Measurements from ENCODE around the gene CACNB4.
A peak's percentile ranks its signal among the peaks of the same experiment; 100 is the strongest.
"Not testable (repeated sequence)": the region's sequence is repeated elsewhere in the genome, so short reads cannot be mapped to it uniquely, and the experiment has no call there.

CACNB4 gene

DNA sequence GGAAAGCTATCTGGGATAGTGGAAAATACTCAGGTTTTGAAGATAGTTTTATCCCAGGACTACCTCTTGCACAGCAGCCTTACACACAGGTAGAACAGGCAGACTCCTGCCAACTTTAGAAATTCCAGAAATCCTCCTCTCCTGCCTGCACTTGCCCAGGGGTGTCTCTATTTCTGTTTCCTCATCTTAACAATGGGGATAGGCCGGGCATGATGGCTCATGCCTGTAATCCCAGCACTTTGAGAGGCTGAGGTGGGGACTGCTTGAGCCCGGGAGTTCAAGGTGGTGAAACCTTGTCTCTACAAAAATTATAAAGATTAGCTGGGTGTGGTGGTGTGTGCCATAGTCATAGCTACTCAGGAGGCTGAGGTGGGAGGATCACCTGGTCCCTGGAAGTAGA, 153.7 kb downstream of the CACNB4 start:
- no peak for DNase-seq (ENCODE audit: low read depth)

DNA sequence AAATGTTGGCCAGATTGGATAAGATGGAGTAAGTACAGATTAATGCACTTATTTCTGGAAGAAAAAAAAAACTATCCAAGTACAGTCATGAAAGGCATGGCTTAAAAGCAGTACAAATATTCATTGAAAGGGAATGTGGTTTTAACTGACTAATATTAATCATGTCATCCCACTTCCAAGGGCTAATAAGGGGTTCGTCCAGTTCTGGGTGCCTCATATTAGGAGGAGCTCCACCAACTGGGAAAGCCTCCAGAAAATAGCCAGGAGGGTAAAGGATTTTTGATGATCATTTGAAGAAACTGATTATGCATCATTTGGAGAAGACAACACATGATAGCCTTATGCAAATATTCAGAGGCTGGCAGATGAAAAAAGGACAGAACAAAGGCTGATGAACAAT, 155.4 kb downstream of the CACNB4 start:
- no peak for DNase-seq (ENCODE audit: low read depth)

DNA sequence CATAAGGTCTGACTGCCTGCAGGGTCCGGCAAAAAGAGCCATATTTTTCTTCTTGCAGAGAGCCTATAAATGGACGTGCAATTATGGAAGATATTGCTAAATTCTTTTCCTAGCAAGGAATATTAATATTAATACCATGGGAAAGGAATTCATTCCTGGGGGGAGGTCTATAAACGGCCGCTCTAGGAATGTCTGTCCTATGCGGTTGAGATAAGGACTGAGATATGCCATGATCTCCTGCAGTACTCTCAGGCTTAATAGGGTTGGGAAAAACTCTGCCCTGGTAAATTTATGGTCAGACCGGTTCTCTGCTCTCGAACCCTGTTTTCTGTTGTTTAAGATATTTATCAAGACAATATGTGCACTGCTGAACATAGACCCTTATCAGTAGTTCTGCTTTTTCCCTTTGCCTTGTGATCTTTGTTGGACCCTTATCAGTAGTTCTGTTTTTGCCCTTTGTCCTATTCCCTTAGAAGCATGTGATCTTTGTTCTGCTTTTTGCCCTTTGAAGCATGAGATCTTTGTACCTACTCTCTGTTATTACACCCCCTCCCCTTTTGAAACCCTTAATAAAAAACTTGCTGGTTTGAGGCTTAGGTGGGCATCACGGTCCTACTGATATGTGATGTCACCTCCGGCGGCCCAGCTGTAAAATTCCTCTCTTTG, 156.2 kb downstream of the CACNB4 start:
- not testable (repeated sequence) for DNase-seq (ENCODE audit: low read depth)

DNA sequence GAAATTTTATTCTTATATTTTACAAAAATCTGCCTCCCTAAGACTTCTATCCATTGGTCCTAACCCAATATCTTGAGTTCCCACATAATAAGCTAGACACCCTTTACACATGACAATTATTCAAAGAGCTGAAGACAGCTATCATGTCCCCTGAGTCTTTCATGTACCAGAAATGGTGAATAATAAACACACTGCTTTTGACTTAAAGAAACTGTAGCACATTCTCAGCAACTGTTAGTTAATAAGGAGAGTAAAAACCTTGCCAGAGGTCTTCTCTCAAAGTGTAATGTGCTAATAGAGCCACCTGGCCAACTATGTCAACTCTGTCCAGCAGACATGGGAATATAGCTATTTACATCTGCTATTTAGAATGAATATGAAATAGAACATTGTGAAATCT, 160.9 kb downstream of the CACNB4 start:
- no peak for DNase-seq (ENCODE audit: low read depth)

DNA sequence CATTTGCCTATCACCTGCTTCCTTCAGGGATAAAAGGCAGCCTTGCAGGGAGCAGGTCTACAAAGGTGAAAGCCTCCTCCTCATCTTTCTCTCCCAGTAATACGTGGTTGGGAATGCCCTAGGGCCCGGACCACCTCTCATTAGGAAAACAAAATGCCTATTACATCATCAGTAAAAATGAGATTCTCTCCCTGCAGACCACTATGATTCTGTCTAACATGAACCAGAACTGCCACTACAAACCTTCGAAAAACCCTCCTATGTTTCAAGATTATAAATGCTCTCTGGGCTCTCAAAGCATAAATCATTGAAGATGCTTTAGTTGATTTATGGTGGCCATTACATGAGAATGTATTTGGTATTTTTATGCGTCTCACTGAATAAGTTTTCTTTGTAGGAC, 162.2 kb downstream of the CACNB4 start:
- no peak for DNase-seq (ENCODE audit: low read depth)

DNA sequence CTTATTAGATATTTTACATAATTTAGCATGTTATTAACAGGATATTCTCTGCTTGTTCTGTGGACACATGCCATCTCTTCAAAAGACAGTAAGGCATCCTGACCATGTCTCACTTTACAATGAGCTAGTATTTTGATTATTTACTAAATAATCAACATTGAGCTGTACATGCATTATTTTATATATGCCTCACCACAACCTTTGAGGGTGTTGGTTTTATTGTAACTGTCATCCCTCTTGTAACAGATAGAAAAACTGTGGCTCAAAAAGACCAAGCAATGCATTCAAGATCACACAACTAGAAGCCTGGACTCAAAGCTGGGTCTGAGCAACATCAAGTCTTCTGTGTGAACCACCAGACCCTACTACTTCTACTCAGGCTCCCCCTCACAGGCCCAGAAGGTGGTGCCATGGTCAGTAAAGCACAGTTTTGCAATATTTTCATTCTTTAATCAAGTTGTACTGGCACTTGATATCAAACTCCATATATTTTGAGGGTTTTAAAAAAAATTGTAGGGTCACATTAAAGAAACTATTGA, 165.5 kb downstream of the CACNB4 start:
- DNase-seq (ENCODE audit: low read depth): no peak

DNA sequence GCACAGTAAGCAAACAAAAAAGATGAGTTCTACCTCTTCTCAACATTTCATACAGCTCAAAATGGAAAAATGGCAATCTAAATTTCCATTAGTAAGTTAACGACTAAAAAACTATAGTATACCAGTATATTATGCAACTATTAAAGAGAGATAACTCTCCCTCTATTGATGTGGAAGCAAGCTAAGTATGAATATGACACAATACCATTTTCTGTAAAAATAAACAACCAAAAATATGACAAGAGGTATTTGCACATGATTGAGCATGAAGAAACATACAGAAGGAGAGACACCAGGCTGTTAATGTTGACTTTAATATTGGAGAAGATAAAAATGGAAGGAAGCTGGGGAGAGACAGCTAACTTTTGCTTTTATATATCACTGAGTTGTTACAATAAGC, 167.1 kb downstream of the CACNB4 start:
- no peak for DNase-seq (ENCODE audit: low read depth)

DNA sequence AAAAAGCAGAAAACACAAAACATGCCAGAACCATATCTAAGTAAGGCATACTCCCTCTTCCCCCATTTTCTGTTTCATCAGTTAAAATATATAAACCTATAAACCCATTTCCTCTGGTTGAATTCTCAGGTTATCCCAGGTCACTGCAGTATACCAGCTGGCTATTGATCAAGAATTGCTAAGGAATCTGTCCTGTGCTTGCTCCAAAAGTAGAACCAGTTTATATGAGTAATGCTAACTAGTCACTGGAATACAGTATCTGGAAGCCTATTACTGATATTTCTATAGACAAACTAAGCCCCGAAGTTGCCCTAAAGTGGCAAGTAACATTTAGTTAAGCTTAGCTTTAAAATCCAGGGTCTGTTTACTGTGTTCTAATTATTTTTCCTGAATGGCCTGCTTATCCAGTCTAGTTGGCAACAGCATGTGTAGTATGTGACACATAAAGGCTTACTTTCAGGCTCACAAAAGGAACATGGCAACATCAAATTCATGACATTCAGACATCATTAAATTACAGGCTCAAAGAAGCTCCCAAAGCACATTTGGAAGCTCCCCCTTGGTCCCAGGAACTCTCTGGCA, 167.7 kb downstream of the CACNB4 start:
- no peak for DNase-seq (ENCODE audit: low read depth)

DNA sequence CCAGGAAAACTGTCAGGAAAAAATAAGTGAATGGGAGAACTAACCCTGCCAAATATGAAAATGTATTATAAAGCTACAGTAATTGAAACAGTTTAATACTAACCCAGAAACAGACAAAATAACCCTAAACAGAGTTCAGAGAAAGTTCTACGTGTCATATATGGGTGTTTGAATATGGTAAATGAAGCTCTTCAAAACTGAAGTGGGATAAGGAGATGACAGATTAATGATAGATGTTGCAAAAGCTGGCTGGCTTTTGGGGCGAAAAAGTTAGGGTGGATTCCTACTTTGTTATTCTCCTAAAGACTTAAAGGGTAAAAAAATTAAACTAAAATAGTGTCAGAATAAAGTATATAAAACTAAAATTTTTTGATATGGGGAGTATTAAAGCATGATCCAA, 168.8 kb downstream of the CACNB4 start:
- DNase-seq (ENCODE audit: low read depth): no peak

DNA sequence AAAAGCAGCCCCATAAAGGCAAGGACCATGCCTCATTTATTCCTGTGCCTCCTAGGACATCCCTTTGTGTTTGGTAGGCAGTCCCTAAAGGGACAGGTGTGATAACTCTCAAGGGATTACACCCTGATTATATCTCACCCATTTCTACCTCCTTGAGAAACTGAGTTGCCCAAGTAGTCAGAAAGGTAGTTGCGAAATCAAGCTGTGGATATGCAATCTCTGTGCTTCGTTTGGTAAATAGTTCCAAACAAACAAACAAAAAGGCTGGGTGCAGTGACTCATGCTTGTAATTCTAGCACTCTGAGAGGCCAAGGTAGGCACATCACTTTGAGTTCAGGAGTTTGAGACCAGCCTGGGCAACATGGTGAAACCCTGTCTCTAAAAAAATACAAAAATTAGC, 170.5 kb downstream of the CACNB4 start:
- DNase-seq (ENCODE audit: low read depth): no peak

DNA sequence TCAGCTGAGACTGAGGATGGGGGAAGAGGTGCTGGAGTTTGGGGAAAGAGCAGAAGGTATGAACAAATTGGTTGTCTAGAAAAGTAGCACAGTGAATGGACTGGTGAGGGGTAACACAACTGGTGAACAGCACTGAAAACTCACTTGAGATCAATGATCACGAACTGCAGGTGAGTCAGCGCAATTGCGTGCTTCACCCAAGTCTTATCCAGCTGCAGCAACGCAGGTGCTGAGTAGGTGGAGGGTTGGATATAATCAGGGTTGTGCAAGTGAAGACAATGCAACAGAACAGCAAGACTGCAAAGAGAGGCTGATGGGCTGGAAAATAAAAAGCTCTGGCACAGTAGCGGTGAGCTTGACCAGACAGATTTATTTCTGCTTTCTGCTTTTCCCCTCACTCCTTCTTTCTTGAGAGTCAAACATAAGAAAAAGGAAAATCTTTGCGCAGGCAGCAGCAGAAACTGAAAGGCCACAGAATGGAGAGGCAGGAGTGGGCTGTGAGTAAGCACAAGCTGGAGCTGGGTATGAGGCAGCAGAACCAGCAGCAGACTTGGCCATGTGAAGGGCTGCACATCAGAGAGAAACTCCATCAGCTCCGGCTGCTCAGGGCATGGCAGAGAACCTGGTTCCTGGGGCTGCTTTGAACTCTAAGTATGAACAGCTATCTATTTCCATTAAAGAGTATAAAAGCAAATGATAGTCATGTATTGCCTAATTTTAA, 171.2 kb downstream of the CACNB4 start:
- no peak for DNase-seq (ENCODE audit: low read depth)

DNA sequence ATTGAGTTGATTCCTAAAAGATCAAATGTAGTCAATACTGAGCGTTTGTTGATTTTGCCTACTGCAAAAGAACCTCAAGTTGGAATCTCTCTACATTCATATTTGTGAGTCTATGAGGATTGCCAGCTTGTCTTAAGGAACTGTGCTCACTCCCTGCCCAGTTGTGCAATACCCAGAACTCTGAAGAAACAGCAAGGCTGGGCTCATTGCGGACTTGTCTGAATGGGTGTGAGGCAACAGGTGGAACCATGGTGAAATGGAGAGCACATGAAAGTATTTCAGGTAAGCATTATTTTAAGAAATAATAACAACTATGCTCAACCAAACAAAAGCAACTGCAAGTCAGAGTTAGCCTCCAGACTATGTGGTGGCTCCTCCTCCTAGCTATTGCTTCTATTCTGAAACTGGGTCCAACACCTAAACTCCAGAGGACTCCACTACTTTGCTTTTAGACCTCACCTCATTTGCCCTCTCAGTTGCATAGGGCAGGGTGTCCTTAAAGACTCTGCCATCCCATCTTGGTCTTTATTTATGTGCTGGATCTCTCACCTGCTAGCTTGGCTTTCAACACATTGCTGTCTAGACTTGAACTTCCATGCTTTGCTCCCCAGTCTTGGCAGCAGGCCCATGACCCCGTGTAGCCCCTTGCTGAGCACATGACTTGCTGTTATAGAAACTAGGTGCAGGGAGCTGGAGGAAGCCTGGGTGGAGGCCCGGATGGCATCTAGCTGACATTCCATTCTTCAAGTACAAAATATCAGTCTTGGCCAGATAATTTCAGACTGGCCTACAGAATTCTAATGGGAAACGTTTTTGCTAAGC, 175.8 kb downstream of the CACNB4 start:
- DNase-seq (ENCODE audit: low read depth): peak; percentile 49

DNA sequence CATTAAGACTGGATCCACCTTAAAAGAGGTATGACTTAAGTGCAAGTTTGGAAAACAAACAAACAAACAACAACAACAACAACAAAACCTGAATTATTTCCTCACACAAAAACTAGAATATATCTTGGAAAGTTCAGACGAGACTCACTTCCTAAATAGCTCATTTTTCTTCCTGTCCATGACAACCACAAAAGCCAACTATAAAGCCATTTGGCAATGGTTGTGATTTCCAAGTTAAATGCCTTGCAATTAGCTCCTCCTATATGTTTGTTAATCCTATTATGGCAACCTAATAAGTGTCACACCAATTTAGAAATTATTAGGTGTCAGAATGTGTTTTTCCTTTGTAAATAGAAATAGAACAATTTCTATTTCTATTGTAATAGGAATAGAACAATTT, 179.1 kb downstream of the CACNB4 start:
- DNase-seq (ENCODE audit: low read depth): no peak

DNA sequence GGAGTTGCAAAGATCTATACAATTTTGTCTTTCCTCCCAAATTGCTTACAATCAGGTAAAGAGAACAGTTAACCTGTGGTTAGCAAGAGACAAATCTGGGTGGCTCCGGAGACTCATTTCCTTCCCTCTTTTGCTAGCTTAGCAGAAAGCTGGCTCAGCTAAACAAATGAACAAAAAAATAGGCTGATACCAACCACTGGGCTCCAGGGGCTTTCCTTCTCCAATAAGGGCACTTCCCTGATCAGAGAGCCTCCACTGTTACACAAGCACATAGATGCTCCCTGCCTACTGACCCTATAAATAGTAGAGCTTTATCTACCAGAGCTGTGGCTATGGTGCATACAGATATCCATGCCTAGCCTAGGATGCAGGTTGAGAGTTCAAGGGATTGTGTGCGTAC, 180.5 kb downstream of the CACNB4 start:
- no peak for DNase-seq (ENCODE audit: low read depth)

DNA sequence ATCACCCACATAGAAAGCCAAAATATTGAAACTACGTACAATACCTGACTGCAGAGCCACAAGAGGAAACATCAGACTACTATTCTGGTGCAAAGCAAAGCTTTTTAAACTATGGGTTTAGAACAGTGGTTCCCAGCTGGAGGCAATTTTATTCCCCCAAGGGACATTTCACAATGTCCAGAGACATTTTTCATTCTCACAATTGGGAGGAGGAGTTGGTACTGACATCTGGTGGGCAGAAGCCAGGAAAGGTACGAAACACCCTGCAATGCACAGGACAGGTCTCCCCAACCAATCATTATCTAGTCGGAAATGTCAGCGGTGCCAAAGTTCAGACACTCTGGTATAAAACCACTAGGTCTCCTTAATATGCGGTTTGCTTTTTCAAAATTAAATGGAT, 182.2 kb downstream of the CACNB4 start:
- DNase-seq (ENCODE audit: low read depth): peak; percentile 34

DNA sequence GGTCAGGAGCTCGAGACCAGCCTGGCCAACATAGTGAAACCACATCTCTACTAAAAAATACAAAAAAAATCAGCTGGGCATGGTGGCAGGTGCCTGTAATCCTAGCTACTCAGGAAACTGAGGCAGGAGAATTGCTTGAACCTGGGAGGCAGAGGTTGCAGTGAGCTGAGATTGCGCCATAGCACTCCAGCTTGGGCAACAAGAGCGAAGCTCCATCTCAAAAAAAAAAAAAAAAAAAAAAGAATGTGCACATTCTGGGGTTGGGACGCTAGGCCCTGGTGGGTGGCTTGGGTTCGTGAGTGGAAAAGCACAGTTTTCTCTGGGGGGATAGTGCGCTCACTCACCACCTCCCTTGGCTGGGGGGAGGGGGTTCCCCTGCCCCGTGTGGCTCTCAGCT, 183.2 kb downstream of the CACNB4 start:
- DNase-seq (ENCODE audit: low read depth): not testable (repeated sequence)

DNA sequence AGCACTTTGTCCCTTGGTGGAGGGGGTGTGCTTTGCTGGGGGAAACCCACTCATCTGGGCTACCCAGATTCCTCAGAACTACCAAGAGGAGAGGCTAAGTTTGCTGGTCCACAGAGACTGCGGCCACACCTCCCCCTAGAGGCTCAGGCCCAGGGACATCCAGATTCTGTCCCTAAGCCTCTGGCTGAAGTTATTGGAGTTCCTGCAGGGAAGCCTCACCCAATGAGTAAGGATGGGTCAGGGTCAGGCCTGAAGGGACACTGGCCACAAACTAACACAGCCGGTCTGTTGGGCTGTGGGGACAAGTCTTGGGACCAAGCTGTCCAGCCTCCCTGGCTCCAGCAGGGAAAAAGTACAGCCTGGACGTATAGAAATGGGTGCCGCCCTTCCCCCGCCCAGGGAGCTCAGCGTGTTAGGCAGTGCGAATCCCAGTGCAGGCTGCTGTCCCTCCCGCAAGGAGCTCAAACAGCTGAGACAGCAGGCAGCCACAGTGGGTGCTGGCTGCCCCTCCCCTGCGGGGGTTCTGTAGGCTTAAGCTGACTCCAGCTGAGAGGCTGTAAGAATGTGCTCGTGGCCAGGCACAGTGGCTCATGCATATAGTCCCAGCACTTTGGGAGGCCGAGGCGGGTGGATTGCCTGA, 183.7 kb downstream of the CACNB4 start:
- DNase-seq (ENCODE audit: low read depth): no peak

DNA sequence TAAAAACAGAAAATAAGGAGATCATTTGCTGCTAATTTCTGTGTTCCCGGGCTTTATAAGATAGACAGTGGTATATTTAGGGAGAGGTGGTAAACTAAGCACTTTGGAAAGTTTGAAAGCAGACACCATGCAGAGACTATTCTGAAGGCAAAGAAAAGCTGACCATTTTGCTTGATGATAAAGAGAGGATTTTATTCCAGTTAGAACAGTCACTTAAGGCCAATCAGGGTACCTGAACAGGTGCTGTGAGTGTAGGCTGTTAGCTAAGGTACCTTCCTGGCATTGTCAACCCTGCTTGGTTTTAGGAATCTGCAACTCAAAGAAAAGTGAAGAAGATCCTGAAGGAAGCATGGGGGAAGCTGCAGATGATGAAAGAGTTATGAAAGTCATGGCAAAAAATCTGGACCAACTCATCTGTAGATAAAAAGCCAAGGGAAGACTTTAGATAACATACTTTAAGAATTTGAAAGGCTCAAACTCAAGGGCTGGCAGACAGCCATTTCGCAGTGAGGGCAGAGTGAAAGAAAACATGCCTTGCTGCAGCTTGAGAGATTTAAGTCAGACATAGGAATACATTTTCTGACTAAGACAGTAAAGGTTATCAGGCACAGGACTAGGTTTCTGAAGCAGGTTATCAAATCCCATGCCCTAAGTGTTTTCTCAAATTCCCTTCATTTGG, 190.5 kb downstream of the CACNB4 start:
- no peak for DNase-seq (ENCODE audit: low read depth)

DNA sequence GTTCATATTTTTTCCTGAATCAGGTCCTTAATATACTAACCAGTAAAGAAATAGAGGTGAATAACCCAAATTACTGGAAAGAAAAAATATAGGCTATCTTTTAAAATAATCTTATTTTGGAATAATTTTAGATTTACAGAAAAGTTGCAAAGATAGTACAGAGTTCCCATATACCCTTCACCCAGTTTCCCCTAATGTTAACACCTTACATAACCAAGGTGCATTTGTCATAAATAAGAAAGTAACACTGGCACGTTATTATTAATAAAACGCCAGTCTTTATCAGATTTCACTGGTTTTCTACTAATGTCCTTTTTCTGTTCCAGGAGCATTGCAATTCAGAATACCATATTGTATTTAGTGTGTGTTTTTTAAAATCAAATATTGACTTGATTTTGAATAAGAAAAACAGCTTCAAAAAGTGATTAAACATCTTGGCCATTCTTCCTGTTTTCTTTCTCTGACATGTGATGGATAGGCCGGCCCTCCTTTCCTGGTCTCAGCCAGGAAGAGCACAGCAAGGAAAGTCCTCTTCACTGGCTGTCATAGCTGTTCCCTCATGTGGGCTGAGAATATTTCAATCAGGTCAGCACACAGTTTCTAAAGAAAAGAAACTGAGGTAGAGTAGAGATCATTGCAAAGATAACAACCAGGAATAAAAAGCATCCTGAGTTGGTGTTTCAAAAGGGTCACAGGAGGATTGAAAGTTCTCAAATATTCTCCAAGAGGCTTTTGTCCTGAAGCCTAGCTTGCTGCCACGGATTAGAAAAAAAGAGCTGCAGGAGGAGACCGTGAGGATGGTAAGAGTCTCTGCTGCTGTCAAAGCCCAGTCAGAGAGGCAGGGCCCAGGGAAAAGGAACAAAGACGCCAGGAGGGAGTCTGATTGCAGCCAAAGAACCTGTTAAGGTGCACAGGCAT, 191.3 kb downstream of the CACNB4 start:
- no peak for DNase-seq (ENCODE audit: low read depth)

DNA sequence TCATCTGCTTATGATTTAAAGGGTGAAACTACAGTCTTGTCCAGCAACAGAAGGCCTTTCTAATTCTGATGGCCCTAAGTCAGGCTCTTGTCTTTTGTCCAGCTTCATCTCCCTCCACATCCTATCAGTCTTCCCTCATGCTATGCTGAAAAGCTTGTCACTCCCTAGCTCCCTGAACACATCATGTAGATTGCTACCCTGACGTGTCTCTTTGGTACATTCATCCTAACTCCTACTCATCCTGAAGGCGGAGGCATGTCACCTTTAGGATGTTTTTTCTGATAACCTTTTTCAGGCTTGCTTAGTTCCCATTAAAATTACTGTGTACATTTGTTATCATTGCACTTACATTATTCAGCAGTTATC, 192.2 kb downstream of the CACNB4 start:
- DNase-seq (ENCODE audit: low read depth): no peak
